GM18870 (cell line): Measurements from ENCODE around the gene DYSF.

ENCODE experiments used
- ATAC-seq: cut with Tn5 transposase; IDR thresholded peaks from one replicate; pipeline ENCODE4 v1.9.1; 2021; ENCODE audit warnings: moderate library complexity; ENCODE audit not compliant: unreplicated experiment

The DYSF gene

GRCh38 chr2:71524476-71524875 is 71.1 kb downstream of the DYSF start:
- ATAC-seq: no peak

- no peak for ATAC-seq
These were observed 72.8 kb downstream of the DYSF start for GRCh38 chr2:71526141-71526540.

GRCh38 chr2:71526975-71527374 is 73.6 kb downstream of the DYSF start:
- ATAC-seq: no peak

- no peak for ATAC-seq
These were observed 74.8 kb downstream of the DYSF start for GRCh38 chr2:71528131-71528591.

- no peak for ATAC-seq
These were observed 75.4 kb downstream of the DYSF start for GRCh38 chr2:71528749-71529148.

- no peak for ATAC-seq
These were observed 76.8 kb downstream of the DYSF start for GRCh38 chr2:71530211-71530610.

GRCh38 chr2:71530641-71531332 is 77.4 kb downstream of the DYSF start:
- no peak for ATAC-seq

- no peak for ATAC-seq
These were observed 78.2 kb downstream of the DYSF start for GRCh38 chr2:71531522-71532047.

- ATAC-seq: no peak
These were observed 79.0 kb downstream of the DYSF start for GRCh38 chr2:71532327-71532726.

- no peak for ATAC-seq
These were observed 80.8 kb downstream of the DYSF start for GRCh38 chr2:71534201-71534600.

- ATAC-seq: no peak
These were observed 81.5 kb downstream of the DYSF start for GRCh38 chr2:71534826-71535225.

GRCh38 chr2:71535526-71535925 is 82.2 kb downstream of the DYSF start:
- no peak for ATAC-seq

- no peak for ATAC-seq
These were observed 82.9 kb downstream of the DYSF start for GRCh38 chr2:71536226-71536671.

- ATAC-seq: no peak
These were observed 84.9 kb downstream of the DYSF start for GRCh38 chr2:71538241-71538640.

GRCh38 chr2:71538656-71539265 is 85.4 kb downstream of the DYSF start:
- ATAC-seq: no peak

- no peak for ATAC-seq
These were observed 87.5 kb downstream of the DYSF start for GRCh38 chr2:71540818-71541217.

- no peak for ATAC-seq
These were observed 91.7 kb downstream of the DYSF start for GRCh38 chr2:71544919-71545571.

- ATAC-seq: peak; percentile 50
These were observed 92.4 kb downstream of the DYSF start for GRCh38 chr2:71545572-71546274.

GRCh38 chr2:71546275-71546638 is 92.9 kb downstream of the DYSF start:
- ATAC-seq: peak; percentile 33

- no peak for ATAC-seq
These were observed 93.5 kb downstream of the DYSF start for GRCh38 chr2:71546777-71547281.
